ENCODE data around the gene FAM219A. TPM values are rescaled to one million over a fixed set of nuclear protein-coding genes. Genes with fewer than 3 reads are reported as not detected.

FAM219A gene
- total and polyA plus RNA-seq, 2 donors (not counting 1 experiment from before 2014, with no cell fraction given): 5.3 to 7.3 TPM

GRCh38 chr9:34464571-34464970 lies 6.2 kb upstream of the FAM219A start:
- Histone ChIP-seq H3K4me1 (ENCODE audit: control insufficient read depth, extremely low read depth, insufficient read depth, low read length) (no peaks in the 10 kb centered on the region), H3K9ac (ENCODE audit: insufficient read depth, low read length) (no peak overlapping the region), H3K27me3 (ENCODE audit: control insufficient read depth, insufficient read depth, low read length) (peaks cover 12% of the 10 kb centered on the region), H3K9me3 (ENCODE audit: control insufficient read depth, insufficient read depth, low read depth, low read length) (no peaks in the 10 kb centered on the region), H3K4me2 (ENCODE audit: extremely low read depth, insufficient read depth, low read length) (no peak overlapping the region), H3K36me3 (ENCODE audit: control insufficient read depth, insufficient read depth, low read length) (no peaks in the 10 kb centered on the region), H2AFZ (ENCODE audit: low read length) (no peak overlapping the region), H3K4me3 (replicated peaks in 1 of 4; ENCODE audit: control extremely low read depth in 1 of 4, insufficient read depth in 1 of 4, low read depth in 3 of 4, low read length in 4 of 4) (no peak overlapping the region), H4K20me1 (ENCODE audit: control insufficient read depth, extremely low read depth, insufficient read depth, low read length) (no peaks in the 10 kb centered on the region), H3K79me2 (ENCODE audit: control insufficient read depth, insufficient read depth, low read length) (no peaks in the 10 kb centered on the region), H3K27ac (ENCODE audit: insufficient read depth, low read length) (no peak overlapping the region)
- TF ChIP-seq, protein P1, sequence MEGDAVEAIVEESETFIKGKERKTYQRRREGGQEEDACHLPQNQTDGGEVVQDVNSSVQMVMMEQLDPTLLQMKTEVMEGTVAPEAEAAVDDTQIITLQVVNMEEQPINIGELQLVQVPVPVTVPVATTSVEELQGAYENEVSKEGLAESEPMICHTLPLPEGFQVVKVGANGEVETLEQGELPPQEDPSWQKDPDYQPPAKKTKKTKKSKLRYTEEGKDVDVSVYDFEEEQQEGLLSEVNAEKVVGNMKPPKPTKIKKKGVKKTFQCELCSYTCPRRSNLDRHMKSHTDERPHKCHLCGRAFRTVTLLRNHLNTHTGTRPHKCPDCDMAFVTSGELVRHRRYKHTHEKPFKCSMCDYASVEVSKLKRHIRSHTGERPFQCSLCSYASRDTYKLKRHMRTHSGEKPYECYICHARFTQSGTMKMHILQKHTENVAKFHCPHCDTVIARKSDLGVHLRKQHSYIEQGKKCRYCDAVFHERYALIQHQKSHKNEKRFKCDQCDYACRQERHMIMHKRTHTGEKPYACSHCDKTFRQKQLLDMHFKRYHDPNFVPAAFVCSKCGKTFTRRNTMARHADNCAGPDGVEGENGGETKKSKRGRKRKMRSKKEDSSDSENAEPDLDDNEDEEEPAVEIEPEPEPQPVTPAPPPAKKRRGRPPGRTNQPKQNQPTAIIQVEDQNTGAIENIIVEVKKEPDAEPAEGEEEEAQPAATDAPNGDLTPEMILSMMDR (conservative IDR thresholded peaks at IDR 0.05 in 1 of 2, IDR thresholded peaks at IDR 0.05 in 1 of 2; ENCODE audit: low read depth in 1 of 2, low read length in 2 of 2): no peak
- no peak for TF ChIP-seq EZH2 (IDR thresholded peaks at IDR 0.05; ENCODE audit: low read length, missing control alignments)
- no peak for DNase-seq (ENCODE audit: low read depth in 2 of 2)

- Histone ChIP-seq H3K27ac (ENCODE audit: insufficient read depth, low read length) (no peak overlapping the region), H3K9ac (ENCODE audit: insufficient read depth, low read length) (no peak overlapping the region), H3K9me3 (ENCODE audit: control insufficient read depth, insufficient read depth, low read depth, low read length) (no peaks in the 10 kb centered on the region), H3K79me2 (ENCODE audit: control insufficient read depth, insufficient read depth, low read length) (no peaks in the 10 kb centered on the region), H3K36me3 (ENCODE audit: control insufficient read depth, insufficient read depth, low read length) (no peaks in the 10 kb centered on the region), H3K4me2 (ENCODE audit: extremely low read depth, insufficient read depth, low read length) (no peak overlapping the region), H2AFZ (ENCODE audit: low read length) (no peak overlapping the region), H4K20me1 (ENCODE audit: control insufficient read depth, extremely low read depth, insufficient read depth, low read length) (no peaks in the 10 kb centered on the region), H3K4me1 (ENCODE audit: control insufficient read depth, extremely low read depth, insufficient read depth, low read length) (no peaks in the 10 kb centered on the region), H3K27me3 (ENCODE audit: control insufficient read depth, insufficient read depth, low read length) (peaks cover 12% of the 10 kb centered on the region), H3K4me3 (replicated peaks in 1 of 4; ENCODE audit: control extremely low read depth in 1 of 4, insufficient read depth in 1 of 4, low read depth in 3 of 4, low read length in 4 of 4) (no peak overlapping the region)
- no peak for TF ChIP-seq EZH2 (IDR thresholded peaks at IDR 0.05; ENCODE audit: low read length, missing control alignments)
- TF ChIP-seq, protein P1 (conservative IDR thresholded peaks at IDR 0.05 in 1 of 2, IDR thresholded peaks at IDR 0.05 in 1 of 2; ENCODE audit: low read depth in 1 of 2, low read length in 2 of 2): no peak
- no peak for DNase-seq (ENCODE audit: low read depth in 2 of 2)
These were observed 5.5 kb upstream of the FAM219A start for GRCh38 chr9:34463901-34464232.

- Histone ChIP-seq H2AFZ (ENCODE audit: low read length) (no peak overlapping the region), H3K4me3 (replicated peaks in 1 of 4; ENCODE audit: control extremely low read depth in 1 of 4, insufficient read depth in 1 of 4, low read depth in 3 of 4, low read length in 4 of 4) (no peak overlapping the region), H3K36me3 (ENCODE audit: control insufficient read depth, insufficient read depth, low read length) (no peaks in the 10 kb centered on the region), H3K27me3 (ENCODE audit: control insufficient read depth, insufficient read depth, low read length) (peaks cover 12% of the 10 kb centered on the region), H3K4me1 (ENCODE audit: control insufficient read depth, extremely low read depth, insufficient read depth, low read length) (no peaks in the 10 kb centered on the region), H3K9me3 (ENCODE audit: control insufficient read depth, insufficient read depth, low read depth, low read length) (no peaks in the 10 kb centered on the region), H3K9ac (ENCODE audit: insufficient read depth, low read length) (no peak overlapping the region), H4K20me1 (ENCODE audit: control insufficient read depth, extremely low read depth, insufficient read depth, low read length) (no peaks in the 10 kb centered on the region), H3K79me2 (ENCODE audit: control insufficient read depth, insufficient read depth, low read length) (no peaks in the 10 kb centered on the region), H3K4me2 (ENCODE audit: extremely low read depth, insufficient read depth, low read length) (no peak overlapping the region), H3K27ac (ENCODE audit: insufficient read depth, low read length) (no peak overlapping the region)
- peak; percentile 9 to 79 for DNase-seq (ENCODE audit: low read depth in 2 of 2)
- TF ChIP-seq, protein P1 (conservative IDR thresholded peaks at IDR 0.05 in 1 of 2, IDR thresholded peaks at IDR 0.05 in 1 of 2; ENCODE audit: low read depth in 1 of 2, low read length in 2 of 2): no peak
- TF ChIP-seq EZH2 (IDR thresholded peaks at IDR 0.05; ENCODE audit: low read length, missing control alignments): no peak
These were observed 4.9 kb upstream of the FAM219A start for GRCh38 chr9:34463098-34463900.

Data from fibroblast of lung (primary cell).